CD4-positive, alpha-beta T cell treated with Interleukin-21 for 1 hour (primary cell): Measurements from ENCODE around the gene HOGA1.
"Not testable (repeated sequence)": the region's sequence is repeated elsewhere in the genome, so short reads cannot be mapped to it uniquely, and the experiment has no call there.

Experiments used
- DNase-seq: peaks from one replicate; pipeline ENCODE4 v3.0.0-alpha.2; 2020

The HOGA1 gene

DNA sequence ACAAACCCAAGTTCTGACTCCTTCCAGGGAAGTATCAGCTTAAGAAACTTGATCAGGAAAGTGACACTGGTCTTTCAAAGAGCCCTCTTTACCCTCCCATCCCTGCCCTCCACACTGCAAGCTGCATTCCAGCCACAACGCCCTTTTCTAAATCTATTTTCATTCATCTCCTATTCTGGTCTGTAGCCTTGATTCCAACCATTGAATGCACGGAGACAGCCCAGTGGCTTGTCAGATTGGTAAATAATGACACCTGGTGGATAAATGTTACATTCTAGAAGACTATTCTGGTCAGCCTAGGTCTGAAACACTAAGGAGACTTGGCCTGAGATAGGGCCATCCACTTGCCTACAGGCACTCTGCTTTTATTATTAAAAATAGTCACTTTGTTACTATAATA, 28.2 kb downstream of the HOGA1 start:
- no peak for DNase-seq

- DNase-seq: no peak
Measured at GRCh38 chr10:97618285-97618684, 34.1 kb downstream of the HOGA1 start.

GRCh38 chr10:97618733-97619132, 34.5 kb downstream of the HOGA1 start:
- no peak for DNase-seq

- DNase-seq: no peak
Measured at GRCh38 chr10:97623277-97623676, 39.1 kb downstream of the HOGA1 start.

- DNase-seq: no peak
Measured at GRCh38 chr10:97627731-97628130, 43.5 kb downstream of the HOGA1 start.

DNA sequence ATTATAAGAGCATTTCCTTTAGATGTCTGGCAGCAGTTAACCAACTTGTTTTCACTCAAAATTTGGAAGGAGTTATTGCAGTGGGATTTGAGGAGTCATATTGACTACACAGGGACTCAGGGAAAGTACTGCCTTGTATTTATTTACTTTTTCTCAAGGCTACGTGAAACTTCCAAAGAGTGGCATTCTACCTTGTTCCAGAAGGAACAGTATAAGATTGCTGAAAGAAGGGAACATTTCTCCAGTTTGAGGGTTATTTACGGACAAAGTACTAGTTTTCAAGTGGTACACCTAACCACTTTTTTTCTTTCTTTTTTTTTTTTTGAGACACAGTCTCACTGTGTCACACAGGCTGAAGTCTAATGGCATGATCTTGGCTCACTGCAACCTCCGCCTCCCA, 44.0 kb downstream of the HOGA1 start:
- DNase-seq: no peak

DNA sequence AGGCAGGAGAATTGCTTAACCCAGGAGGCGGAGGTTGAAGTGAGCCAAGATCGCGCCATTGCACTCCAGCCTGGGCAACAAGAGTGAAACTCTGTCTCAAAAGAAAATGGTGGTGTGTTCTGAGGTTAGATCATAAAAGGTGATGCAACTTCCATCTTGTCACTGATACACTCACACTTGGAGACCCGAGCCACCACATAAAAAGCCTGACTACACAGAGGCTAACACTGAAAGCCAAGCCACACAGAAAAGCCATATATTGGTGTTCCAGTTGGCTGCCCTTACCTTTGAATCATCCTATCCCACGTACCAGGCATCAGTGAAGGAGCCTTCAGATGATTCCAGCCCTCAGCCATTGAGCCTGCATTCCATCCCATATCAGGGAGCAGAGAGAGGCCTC, 45.1 kb downstream of the HOGA1 start:
- DNase-seq: no peak

DNA sequence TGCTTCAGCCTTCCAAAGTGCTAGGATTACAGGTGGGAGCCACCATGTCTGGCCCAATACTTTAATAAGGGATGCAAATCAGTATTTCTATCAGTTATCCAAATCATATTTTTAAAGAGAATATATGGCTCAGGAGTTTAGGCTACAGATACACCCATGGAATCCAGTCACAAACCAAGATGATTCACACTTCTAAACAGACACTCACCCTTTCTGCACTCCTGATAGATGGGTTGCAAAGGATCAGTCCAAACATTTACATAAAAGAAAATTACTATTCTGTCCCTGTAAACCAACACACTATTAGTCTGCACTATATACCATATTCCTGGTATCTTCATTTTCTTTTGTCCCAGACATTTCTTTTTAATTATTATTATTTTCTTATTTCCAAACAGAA, 46.9 kb downstream of the HOGA1 start:
- no peak for DNase-seq

DNA sequence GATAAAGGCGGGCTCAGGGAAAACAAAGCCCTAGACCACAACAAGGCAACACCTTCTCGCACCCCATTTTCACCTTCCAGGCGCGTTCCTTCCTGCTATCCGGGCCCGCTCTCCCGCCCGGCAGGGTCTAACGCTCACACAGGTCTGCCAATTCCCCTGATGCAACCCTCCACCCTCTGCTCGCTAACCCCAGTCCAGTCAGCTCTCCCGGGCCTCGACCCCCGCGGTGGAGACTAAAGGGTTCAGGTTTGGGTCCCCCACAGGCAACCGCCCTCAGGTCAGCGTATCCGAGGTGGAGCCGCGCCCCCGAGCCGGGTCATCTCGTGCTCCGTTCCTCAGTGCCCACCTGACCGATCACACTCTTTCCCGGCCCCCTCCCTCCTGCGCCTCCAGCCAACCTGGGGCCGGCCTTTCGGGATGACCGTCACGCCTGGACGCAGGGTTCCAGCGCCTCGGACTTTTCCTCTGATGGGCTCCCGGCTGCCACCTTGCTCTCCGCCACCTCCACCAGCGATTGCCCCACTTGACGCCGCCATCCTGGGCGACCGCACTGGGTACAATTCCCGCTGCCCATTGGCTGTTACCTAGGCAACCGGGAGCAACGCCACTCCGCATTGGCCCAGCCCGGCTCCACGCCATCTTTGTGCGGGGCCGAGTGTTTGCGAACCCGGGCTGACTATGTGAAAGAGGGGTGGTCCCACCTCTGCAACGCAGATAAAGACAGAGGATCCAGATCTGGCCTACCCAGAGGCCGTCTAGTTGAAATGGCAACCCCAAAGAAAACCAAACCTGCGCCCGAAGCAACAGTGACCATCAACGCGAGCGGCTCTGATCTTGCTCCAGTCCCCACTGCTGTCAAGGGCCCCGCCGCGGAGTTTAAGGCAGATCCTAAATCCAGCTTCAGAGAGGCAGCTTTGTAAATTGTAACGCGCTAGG, 49.0 kb downstream of the HOGA1 start, which contains the start of gene MORN4:
TSS of gene MORN4 (minus strand) at position 552 of the 936 bp plus-strand sequence. CDS start 13,847 bp downstream, outside the sequence.
- peak; percentile 94 for DNase-seq

DNA sequence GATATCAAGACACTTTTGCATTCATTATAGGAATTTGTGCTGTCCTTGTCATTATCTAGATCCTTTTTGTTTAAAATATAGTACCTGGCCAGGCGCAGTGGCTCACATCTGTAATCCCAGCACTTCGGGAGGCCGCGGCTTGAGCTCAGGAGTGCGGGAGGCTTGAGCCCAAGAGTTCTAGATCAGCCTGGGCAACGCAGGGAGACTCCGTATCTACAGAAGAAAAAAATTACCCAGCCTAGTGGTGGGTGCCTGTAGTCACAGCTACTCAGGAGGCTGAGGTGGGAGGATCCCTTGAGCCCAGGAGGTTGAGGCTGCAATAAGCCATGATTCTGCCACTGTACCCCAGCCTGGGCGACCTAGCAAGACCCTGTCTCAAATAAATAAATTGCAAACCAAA, 49.7 kb downstream of the HOGA1 start:
- peak; percentile 34 for DNase-seq

GRCh38 chr10:97635577-97635976, 51.4 kb downstream of the HOGA1 start:
- no peak for DNase-seq

DNA sequence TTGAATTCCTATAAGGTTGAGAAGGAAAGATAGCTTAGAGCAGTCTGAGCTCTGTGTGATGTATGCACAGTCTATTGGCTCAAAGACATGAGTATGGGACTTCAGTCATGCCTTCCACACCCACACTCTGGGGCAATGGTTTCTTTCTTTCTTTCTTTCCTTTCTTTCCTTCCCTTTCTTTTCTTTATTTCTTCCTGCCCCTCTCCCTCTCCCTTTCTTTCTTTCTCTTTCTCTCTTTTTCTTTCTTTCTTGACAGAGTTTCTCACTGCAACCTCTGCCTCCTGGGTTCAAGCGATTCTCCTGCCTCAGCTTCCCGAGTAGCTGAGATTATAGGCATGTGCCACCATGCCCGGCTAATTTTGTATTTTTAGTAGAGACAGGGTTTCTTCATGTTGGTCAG, 54.9 kb downstream of the HOGA1 start:
- not testable (repeated sequence) for DNase-seq

- DNase-seq: peak; percentile 99
Measured at GRCh38 chr10:97640174-97640867, 56.1 kb downstream of the HOGA1 start, which contains the start of gene PI4K2A. TSS of gene PI4K2A (plus strand) at chr10:97640671. CDS start at chr10:97640743, 72 bp downstream.

DNA sequence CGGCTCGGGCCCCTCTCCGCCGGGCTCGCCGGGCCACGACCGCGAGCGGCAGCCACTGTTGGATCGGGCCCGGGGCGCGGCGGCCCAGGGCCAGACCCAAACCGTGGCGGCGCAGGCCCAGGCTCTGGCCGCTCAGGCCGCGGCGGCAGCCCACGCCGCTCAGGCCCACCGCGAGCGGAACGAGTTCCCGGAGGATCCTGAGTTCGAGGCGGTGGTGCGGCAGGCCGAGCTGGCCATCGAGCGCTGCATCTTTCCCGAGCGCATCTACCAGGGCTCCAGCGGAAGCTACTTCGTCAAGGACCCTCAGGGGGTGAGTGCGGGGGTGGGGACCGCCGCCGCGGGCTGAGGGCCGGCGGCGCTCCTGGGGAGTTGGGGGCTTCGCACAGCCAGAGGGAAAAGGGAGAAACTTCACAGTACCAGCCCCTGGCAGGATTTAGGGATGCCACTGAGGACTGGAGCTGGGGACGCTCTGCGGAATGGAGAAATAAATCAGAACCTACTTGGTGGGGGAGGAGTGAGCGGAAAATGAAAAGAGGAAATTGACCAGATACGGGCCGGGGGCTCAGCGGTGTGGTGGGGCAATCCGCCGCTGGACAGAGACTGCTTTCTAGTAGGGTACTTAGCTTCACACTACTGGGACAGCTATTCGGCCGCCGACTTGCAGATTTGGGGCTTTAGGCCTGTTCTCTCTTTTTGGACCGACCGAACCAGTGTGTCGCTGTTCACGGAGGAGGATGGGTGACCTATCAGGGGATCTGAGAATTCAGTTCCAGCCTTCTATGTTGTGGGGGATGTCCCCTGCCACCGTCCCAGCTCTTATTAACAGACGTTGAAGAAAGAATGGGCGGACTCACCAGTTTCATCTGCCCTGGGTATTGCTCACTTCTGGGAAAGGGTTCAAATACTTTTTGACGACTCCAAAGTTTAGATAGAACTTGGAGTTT, 57.0 kb downstream of the HOGA1 start:
- DNase-seq: peak; percentile 19

DNA sequence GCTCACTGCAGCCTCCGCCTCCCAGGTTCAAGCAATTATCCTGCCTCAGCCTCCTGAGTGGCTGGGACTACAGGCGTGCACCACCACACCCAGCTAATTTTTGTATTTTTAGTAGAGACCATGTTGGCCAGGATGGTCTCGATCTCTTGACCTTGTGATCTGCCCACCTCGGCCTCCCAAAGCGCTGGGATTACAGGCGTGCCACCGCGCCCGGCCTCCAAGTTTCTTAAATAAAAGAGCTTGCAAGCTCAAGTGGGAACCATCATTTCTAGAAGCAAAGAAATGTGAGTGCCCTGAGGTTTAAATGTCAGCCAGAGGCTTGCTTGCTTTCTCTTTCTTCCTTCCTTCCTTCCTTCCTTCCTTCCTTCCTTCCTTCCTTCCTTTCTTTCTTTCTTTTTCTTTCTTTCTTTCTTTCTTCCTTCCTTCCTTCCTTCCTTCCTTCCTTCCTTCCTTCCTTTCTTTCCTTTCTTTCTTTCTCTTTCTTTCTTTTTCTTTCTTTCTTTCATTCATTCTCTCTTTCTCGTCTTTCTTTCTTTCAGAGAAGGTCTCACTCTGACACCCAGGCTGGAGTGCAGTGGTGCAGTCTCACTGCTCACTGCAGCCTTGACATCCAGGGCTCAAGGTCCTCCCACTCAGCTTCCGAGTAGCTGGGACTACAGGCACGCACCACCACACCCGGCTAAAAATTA, 58.4 kb downstream of the HOGA1 start:
- DNase-seq: not testable (repeated sequence)

DNA sequence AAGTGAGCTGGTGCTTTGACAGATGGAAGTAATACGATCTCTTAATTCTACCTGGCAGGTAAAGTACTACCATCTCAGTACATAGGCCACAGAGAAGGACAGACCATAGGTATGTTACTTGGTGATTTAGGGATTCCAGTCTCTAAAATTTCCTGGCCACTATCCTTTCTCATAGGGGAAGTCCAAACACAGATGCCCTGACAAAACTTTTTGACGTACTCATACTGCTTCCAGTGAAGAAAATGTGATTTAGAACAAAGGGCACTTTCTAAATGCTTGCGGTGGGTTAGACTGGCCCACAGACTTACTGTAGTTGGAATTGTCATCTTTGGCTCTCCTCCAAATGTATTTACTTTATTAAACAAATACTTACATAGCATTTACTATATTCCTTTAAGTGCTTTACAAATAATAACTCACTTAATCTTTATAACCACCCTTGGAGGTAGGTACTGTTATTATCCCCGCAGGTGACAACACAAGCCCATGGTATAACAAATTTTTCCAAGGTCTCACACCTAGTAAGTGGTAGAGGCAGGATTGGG, 59.3 kb downstream of the HOGA1 start:
- DNase-seq: no peak

GRCh38 chr10:97644936-97645335, 60.7 kb downstream of the HOGA1 start:
- DNase-seq: no peak

DNA sequence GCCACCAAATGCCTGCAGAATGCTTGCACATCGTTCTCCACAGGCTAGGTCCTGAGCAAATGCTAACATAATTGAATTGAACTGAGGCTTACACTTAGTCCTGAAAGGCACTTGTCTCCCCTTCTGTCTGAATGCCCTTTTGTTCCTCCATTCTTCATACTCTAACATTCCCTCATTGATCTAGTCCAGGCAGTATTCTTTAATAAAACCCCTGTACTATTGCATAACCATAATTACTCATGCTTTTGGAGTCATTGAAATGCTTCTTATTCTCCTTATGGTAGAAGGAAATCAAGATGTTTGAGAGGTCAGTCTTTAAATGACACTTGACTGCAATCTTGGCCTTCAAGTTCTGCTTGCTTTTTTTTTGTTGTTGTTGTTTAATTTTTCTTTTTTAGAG, 63.4 kb downstream of the HOGA1 start:
- no peak for DNase-seq

DNA sequence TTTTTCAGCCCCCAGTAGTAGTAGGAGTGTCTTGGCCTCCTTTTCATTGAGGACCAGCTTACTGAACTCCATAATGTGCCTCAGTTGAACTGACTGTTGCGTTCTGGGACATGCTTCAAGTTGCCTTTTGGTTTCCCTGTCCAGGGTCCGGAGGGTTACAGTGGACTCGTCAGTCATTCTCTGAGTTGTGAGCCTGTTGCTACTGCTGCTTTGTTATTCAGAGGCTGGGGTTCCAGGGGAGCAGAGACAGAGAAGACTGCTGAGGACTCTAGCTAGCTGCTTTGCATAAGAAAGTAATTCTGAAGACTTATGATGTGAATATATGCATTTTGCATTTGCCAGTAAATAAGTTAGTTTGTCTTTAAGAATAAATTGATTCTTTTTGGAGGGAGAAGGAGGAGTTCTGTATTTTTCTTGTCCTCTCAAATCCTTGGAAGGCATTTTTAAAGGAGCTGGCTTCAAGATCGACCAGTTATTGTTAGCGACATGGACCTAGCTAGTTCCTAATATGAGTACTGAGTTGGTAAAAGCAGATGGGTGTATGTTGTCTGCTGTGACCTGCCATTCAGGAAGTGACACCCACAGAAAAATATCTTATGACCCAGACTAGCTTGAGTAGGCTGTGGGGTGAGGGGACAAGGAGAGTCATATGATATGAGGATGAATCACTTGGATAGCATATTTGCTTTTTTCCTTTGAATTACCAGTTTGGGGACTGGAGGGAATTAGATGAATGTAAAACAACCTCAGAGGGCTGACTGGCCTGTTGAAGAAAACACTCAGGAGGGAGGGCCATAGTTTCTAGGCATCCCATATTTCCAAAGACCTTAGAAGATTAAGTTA, 64.6 kb downstream of the HOGA1 start:
- peak; percentile 63 for DNase-seq

DNA sequence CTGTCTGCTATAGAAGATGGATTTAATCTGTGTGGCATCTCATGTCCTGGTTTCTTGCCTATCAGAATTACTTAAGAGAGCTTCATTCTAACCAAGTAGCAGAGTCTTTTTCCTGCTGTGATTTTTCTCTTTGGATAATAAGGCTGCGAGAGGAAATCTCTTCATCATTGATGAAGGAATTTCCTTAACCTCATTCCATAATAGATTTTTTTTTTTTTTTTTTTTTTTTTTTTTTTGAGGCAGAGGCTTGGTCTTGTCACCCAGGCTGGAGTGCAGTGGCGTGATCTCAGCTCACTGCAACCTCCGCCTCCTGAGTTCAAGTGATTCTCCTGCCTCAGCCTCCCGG, 65.2 kb downstream of the HOGA1 start:
- DNase-seq: not testable (repeated sequence)

- no peak for DNase-seq
Measured at GRCh38 chr10:97650726-97651125, 66.5 kb downstream of the HOGA1 start.
